Neural progenitor cell (in vitro differentiated cells): ENCODE results near the gene NTN5. TPM values are rescaled to one million over a fixed set of nuclear protein-coding genes. Genes with fewer than 3 reads are reported as not detected.

Experiments
- DNase-seq: peaks from one replicate; pipeline ENCODE4 v3.0.0-alpha.2; 2016; ENCODE audit warnings: low spot score
- H2AFZ ChIP-seq: fragments of 200-600 bp; sonication (generic); replicated peaks from 2 replicates; pipeline ENCODE4 v1.6.1; 2016; ENCODE audit warnings: antibody characterized with exemption
- H3F3A ChIP-seq: fragments of 200-600 bp; sonication (generic); 2 replicates; pipeline ENCODE4 v1.6.1; 2016; ENCODE audit warnings: antibody characterized with exemption, low read depth
- H3K27ac ChIP-seq: fragments of 200-600 bp; sonication (generic); 2 replicates; pipeline ENCODE4 v1.5.1; 2016; ENCODE audit warnings: mild to moderate bottlenecking
- H3K27me3 ChIP-seq: fragments of 200-600 bp; sonication (generic); 2 replicates; pipeline ENCODE4 v1.6.1; 2016; ENCODE audit warnings: mild to moderate bottlenecking, moderate library complexity
- H3K36me3 ChIP-seq: fragments of 200-600 bp; sonication (generic); 2 replicates; pipeline ENCODE4 v1.5.1; 2016
- H3K4me1 ChIP-seq: fragments of 200-600 bp; sonication (generic); 2 replicates; pipeline ENCODE4 v1.6.1; 2016; ENCODE audit warnings: mixed run types
- H3K4me2 ChIP-seq: fragments of 200-600 bp; sonication (generic); 2 replicates; pipeline ENCODE4 v1.6.1; 2016
- H3K4me3 ChIP-seq: fragments of 200-600 bp; sonication (generic); 2 replicates; pipeline ENCODE4 v1.5.1; 2016
- H3K79me2 ChIP-seq: fragments of 200-600 bp; sonication (generic); 2 replicates; pipeline ENCODE4 v1.6.1; 2016; ENCODE audit warnings: low read depth
- H3K9ac ChIP-seq: fragments of 200-600 bp; sonication (generic); 2 replicates; pipeline ENCODE4 v1.6.1; 2016
- H3K9me3 ChIP-seq: fragments of 200-600 bp; sonication (generic); 2 replicates; pipeline ENCODE4 v1.5.1; 2016; ENCODE audit warnings: low read depth
- H4K20me1 ChIP-seq: fragments of 200-600 bp; sonication (generic); 2 replicates; pipeline ENCODE4 v1.6.1; 2016; ENCODE audit warnings: low read depth
- H3K27ac Mint-ChIP-seq: 3 replicates; pipeline ENCODE4 v1.8.0; 2021; ENCODE audit warnings: mixed read lengths
- H3K27me3 Mint-ChIP-seq: 2 replicates; pipeline ENCODE4 v1.8.0; 2022; ENCODE audit warnings: low read depth, mild to moderate bottlenecking, inconsistent platforms, moderate library complexity, mixed read lengths; ENCODE audit not compliant: insufficient read depth
- H3K36me3 Mint-ChIP-seq: 3 replicates; pipeline ENCODE4 v1.8.0; 2021; ENCODE audit warnings: mixed read lengths
- H3K4me1 Mint-ChIP-seq: 3 replicates; pipeline ENCODE4 v1.8.0; 2021; ENCODE audit warnings: mixed read lengths
- H3K4me3 Mint-ChIP-seq: 3 replicates; pipeline ENCODE4 v1.8.0; 2021; ENCODE audit warnings: mild to moderate bottlenecking, moderate library complexity, mixed read lengths
- H3K9me3 Mint-ChIP-seq: 3 replicates; pipeline ENCODE4 v1.8.0; 2020; ENCODE audit warnings: mixed read lengths
- CTCF ChIP-seq: fragments of 200-600 bp; sonication (generic); IDR thresholded peaks from 2 replicates; pipeline ENCODE4 v1.5.1; 2017; ENCODE audit warnings: antibody characterized with exemption, mild to moderate bottlenecking
- EZH2 ChIP-seq: fragments of 200-600 bp; sonication (generic); IDR thresholded peaks from 2 replicates; pipeline ENCODE4 v1.6.1; 2017; ENCODE audit warnings: antibody characterized with exemption, mild to moderate bottlenecking, moderate library complexity
- EZH2phosphoT487 ChIP-seq: fragments of 200-600 bp; sonication (generic); IDR thresholded peaks from 2 replicates; pipeline ENCODE4 v1.6.1; 2017; ENCODE audit warnings: antibody characterized with exemption
- total RNA-seq: library from RNA; depleted of rRNA; stranded (reverse); fragments of >200 nt; gene quantifications from 2 replicates; pipeline ENCODE4 v1.2.3, GENCODE V29; 2015; ENCODE audit warnings: low replicate concordance

Gene NTN5
- total RNA-seq = 0.87 TPM in 1 of 2 replicates, not detected in the other

GRCh38 chr19:48672994-48673393, at the start of gene NTN5:
Gene NTN5, minus strand, starts transcription at chr19:48673017. Its CDS starts 2,031 bp downstream, at chr19:48670986.
- Histone ChIP-seq H3K9me3 (no peaks in the 10 kb centered on the region), H3K36me3 (no peaks in the 10 kb centered on the region), H3K4me1 (peaks cover 25% of the 10 kb centered on the region), H3F3A (peaks cover 9% of the 10 kb centered on the region), H3K27ac (no peak within 1 kb of the TSS), H3K79me2 (no peaks in the 10 kb centered on the region), H3K4me2 (peak within 1 kb of the TSS; percentile 34), H2AFZ (peak within 1 kb of the TSS; percentile 19), H3K4me3 (no peak within 1 kb of the TSS), H3K27me3 (peaks cover 16% of the 10 kb centered on the region), H4K20me1 (no peaks in the 10 kb centered on the region), H3K9ac (no peak within 1 kb of the TSS)
- Mint-ChIP-seq H3K27me3 (peaks cover 8% of the 10 kb centered on the region), H3K4me1 (peaks cover 35% of the 10 kb centered on the region), H3K4me3 (peak within 1 kb of the TSS; percentile 48), H3K27ac (peak within 1 kb of the TSS; percentile 80), H3K9me3 (peaks cover 6% of the 10 kb centered on the region), H3K36me3 (no peaks in the 10 kb centered on the region)
- TF ChIP-seq CTCF = no peak
- TF ChIP-seq EZH2 = no peak
- TF ChIP-seq EZH2phosphoT487 = no peak
- peak; percentile 22 for DNase-seq

- no peaks in the 10 kb centered on the region for H3K36me3 ChIP-seq
- H3K4me2 ChIP-seq = no peak overlapping the region
- no peaks in the 10 kb centered on the region for H3K79me2 ChIP-seq
- H3K27ac ChIP-seq = no peak overlapping the region
- H3K9ac ChIP-seq = no peak overlapping the region
- H3K27me3 Mint-ChIP-seq = peaks cover 14% of the 10 kb centered on the region
- peaks cover 4% of the 10 kb centered on the region for H3K36me3 Mint-ChIP-seq
- H4K20me1 ChIP-seq = no peaks in the 10 kb centered on the region
- H3K4me3 Mint-ChIP-seq = peak overlapping the region; percentile 65
- no peaks in the 10 kb centered on the region for H3K27me3 ChIP-seq
- H3K27ac Mint-ChIP-seq = no peak overlapping the region
- peaks cover 44% of the 10 kb centered on the region for H3K4me1 Mint-ChIP-seq
- no peak overlapping the region for H3K4me3 ChIP-seq
- peaks cover 5% of the 10 kb centered on the region for H3K4me1 ChIP-seq
- TF ChIP-seq CTCF (no peak), EZH2 (no peak), EZH2phosphoT487 (no peak)
- no peak for DNase-seq
- no peaks in the 10 kb centered on the region for H3K9me3 Mint-ChIP-seq
- H2AFZ ChIP-seq = no peak overlapping the region
- H3K9me3 ChIP-seq = no peaks in the 10 kb centered on the region
- peaks cover 3% of the 10 kb centered on the region for H3F3A ChIP-seq
Observed at GRCh38 chr19:48722196-48722708, 49.4 kb upstream of the NTN5 start.

- no peaks in the 10 kb centered on the region for H4K20me1 ChIP-seq
- Mint-ChIP-seq H3K27ac (peak overlapping the region; percentile 99), H3K36me3 (no peaks in the 10 kb centered on the region), H3K4me1 (peaks cover 55% of the 10 kb centered on the region), H3K27me3 (peaks cover 14% of the 10 kb centered on the region), H3K4me3 (peak overlapping the region; percentile 97), H3K9me3 (no peaks in the 10 kb centered on the region)
- no peak overlapping the region for H3K27ac ChIP-seq
- H3F3A ChIP-seq = peaks cover 17% of the 10 kb centered on the region
- no peaks in the 10 kb centered on the region for H3K36me3 ChIP-seq
- DNase-seq = peak; percentile 100
- no peaks in the 10 kb centered on the region for H3K79me2 ChIP-seq
- H3K4me1 ChIP-seq = peaks cover 13% of the 10 kb centered on the region
- peak overlapping the region; percentile 61 for H3K4me2 ChIP-seq
- H2AFZ ChIP-seq = peak overlapping the region; percentile 74
- peak overlapping the region; percentile 62 for H3K4me3 ChIP-seq
- no peaks in the 10 kb centered on the region for H3K9me3 ChIP-seq
- H3K27me3 ChIP-seq = no peaks in the 10 kb centered on the region
- TF ChIP-seq EZH2phosphoT487 (no peak), EZH2 (no peak), CTCF (no peak)
- no peak overlapping the region for H3K9ac ChIP-seq
Observed at GRCh38 chr19:48720613-48721296, 47.9 kb upstream of the NTN5 start.
